Fibroblast of peridontal ligament (primary cell): ENCODE data around the gene ZMIZ1.

Experiments
- DNase-seq: peaks from one replicate; pipeline ENCODE4 v3.0.0-alpha.2; 2010; ENCODE audit errors: extremely low read depth

The ZMIZ1 gene

GRCh38 chr10:79173582-79174262 is 105.0 kb downstream of the ZMIZ1 start:
- no peak for DNase-seq

- DNase-seq = no peak
These were observed 107.3 kb downstream of the ZMIZ1 start for GRCh38 chr10:79176052-79176501.

GRCh38 chr10:79176949-79177602 is 108.3 kb downstream of the ZMIZ1 start:
- peak; percentile 43 for DNase-seq

- DNase-seq = no peak
These were observed 109.4 kb downstream of the ZMIZ1 start for GRCh38 chr10:79178070-79178576.

- peak; percentile 58 for DNase-seq
These were observed 109.9 kb downstream of the ZMIZ1 start for GRCh38 chr10:79178614-79179163.

GRCh38 chr10:79179164-79179956 is 110.6 kb downstream of the ZMIZ1 start:
- peak; percentile 63 for DNase-seq

- DNase-seq = no peak
These were observed 111.2 kb downstream of the ZMIZ1 start for GRCh38 chr10:79179957-79180309.

GRCh38 chr10:79180414-79181221 is 111.9 kb downstream of the ZMIZ1 start:
- no peak for DNase-seq

- DNase-seq = no peak
These were observed 112.5 kb downstream of the ZMIZ1 start for GRCh38 chr10:79181227-79181626.

GRCh38 chr10:79181698-79182521 is 113.1 kb downstream of the ZMIZ1 start:
- DNase-seq = no peak

- DNase-seq = no peak
These were observed 114.2 kb downstream of the ZMIZ1 start for GRCh38 chr10:79182781-79183467.

- no peak for DNase-seq
These were observed 114.7 kb downstream of the ZMIZ1 start for GRCh38 chr10:79183468-79183865.

GRCh38 chr10:79184145-79184625 is 115.4 kb downstream of the ZMIZ1 start:
- DNase-seq = peak; percentile 49

GRCh38 chr10:79184657-79185056 is 115.9 kb downstream of the ZMIZ1 start:
- DNase-seq = no peak

GRCh38 chr10:79185067-79185774 is 116.5 kb downstream of the ZMIZ1 start:
- peak; percentile 38 for DNase-seq

- DNase-seq = no peak
These were observed 117.1 kb downstream of the ZMIZ1 start for GRCh38 chr10:79185796-79186374.

- DNase-seq = no peak
These were observed 117.8 kb downstream of the ZMIZ1 start for GRCh38 chr10:79186486-79187120.
